H1 (cell line): ENCODE measurements around the gene LDLRAD3. TPM values are rescaled to one million over a fixed set of nuclear protein-coding genes. Genes with fewer than 3 reads are reported as not detected.

Experiments
- CTCF ChIA-PET: fragments of 300-600 bp; sonication (Branson Sonifier 250); formaldehyde crosslinking; loops from one replicate; lab custom pipeline; 2021; ENCODE audit not compliant: partially characterized antibody; lab: Charles Lee
- POLR2A ChIA-PET: fragments of 300-600 bp; sonication (Branson Sonifier 250); formaldehyde crosslinking; loops from one replicate; lab custom pipeline; 2021; ENCODE audit warnings: inconsistent platforms; ENCODE audit not compliant: partially characterized antibody; lab: Charles Lee
- DNase-seq, 2 experiments: peaks; one replicate each; pipeline versions ENCODE4 v3.0.0 to v3.0.0-alpha.2; 2010 to 2022; ENCODE audit warnings: low spot score in 2 of 2, low read depth in 1 of 2, mixed read lengths in 1 of 2
- FAIRE-seq: peaks from 2 replicates; lab custom pipeline; 2011; peaks lifted over from hg19 to GRCh38; lab: Jason Lieb, UNC
- H2AFZ ChIP-seq: 2 replicates; pipeline ENCODE4 v1.8.1; 2012; ENCODE audit warnings: low read length, inconsistent platforms
- H2AK5ac ChIP-seq: 2 replicates; pipeline ENCODE4 v1.6.1; 2013; ENCODE audit warnings: low read depth, low read length
- H2BK120ac ChIP-seq: replicated peaks from 2 replicates; pipeline ENCODE3; 2013; ENCODE audit warnings: low read depth, low read length, inconsistent platforms
- H2BK12ac ChIP-seq: 2 replicates; pipeline ENCODE4 v1.6.1; 2013; ENCODE audit warnings: low read depth, low read length
- H2BK15ac ChIP-seq: 2 replicates; pipeline ENCODE4 v1.6.1; 2013; ENCODE audit warnings: low read length
- H2BK20ac ChIP-seq: 2 replicates; pipeline ENCODE4 v1.6.1; 2013; ENCODE audit warnings: low read length
- H2BK5ac ChIP-seq: 2 replicates; pipeline ENCODE4 v1.6.1; 2013; ENCODE audit warnings: low read depth, low read length
- H3K14ac ChIP-seq: 2 replicates; pipeline ENCODE4 v1.6.1; 2013; ENCODE audit warnings: inconsistent platforms; ENCODE audit not compliant: insufficient read length
- H3K18ac ChIP-seq: 2 replicates; pipeline ENCODE4 v1.6.1; 2013; ENCODE audit warnings: low read length; ENCODE audit errors: extremely low read depth
- H3K23ac ChIP-seq: 2 replicates; pipeline ENCODE4 v1.6.1; 2013; ENCODE audit warnings: inconsistent platforms; ENCODE audit not compliant: insufficient read length
- H3K23me2 ChIP-seq: 2 replicates; pipeline ENCODE4 v1.6.1; 2013; ENCODE audit warnings: low read depth, low read length
- H3K27ac ChIP-seq: 2 replicates; pipeline ENCODE4 v1.6.1; 2011; ENCODE audit warnings: low read depth, low read length, inconsistent platforms
- H3K27me3 ChIP-seq, 4 experiments: replicated peaks in 1 of 4; 1 replicate in 1 of 4; 2 replicates in 3 of 4; pipeline versions ENCODE4 v1.6.1 to v1.8.1; 2011 to 2013; ENCODE audit warnings: low read length in 3 of 4, mild to moderate bottlenecking in 3 of 4, inconsistent platforms in 2 of 4, mixed read lengths in 2 of 4, moderate library complexity in 1 of 4; ENCODE audit not compliant: control insufficient read depth in 3 of 4, insufficient read depth in 3 of 4; ENCODE audit errors: extremely low read depth in 1 of 4
- H3K36me3 ChIP-seq, 4 experiments: 2 replicates each; pipeline versions ENCODE4 v1.6.1 to v1.8.1; 2011 to 2013; ENCODE audit warnings: mild to moderate bottlenecking in 4 of 4, low read length in 3 of 4, moderate library complexity in 2 of 4, control low read depth in 1 of 4, inconsistent platforms in 1 of 4; ENCODE audit not compliant: insufficient read depth in 4 of 4, control insufficient read depth in 2 of 4
- H3K4ac ChIP-seq: replicated peaks from 2 replicates; pipeline ENCODE3; 2013; ENCODE audit warnings: low read length, low read depth, mixed read lengths, inconsistent platforms; ENCODE audit not compliant: insufficient read length
- H3K4me1 ChIP-seq, 4 experiments: replicated peaks in 1 of 4; 1 replicate in 1 of 4; 2 replicates in 3 of 4; pipeline versions ENCODE4 v1.6.1 to v1.8.1; 2011 to 2013; ENCODE audit warnings: low read length in 3 of 4, inconsistent platforms in 2 of 4, mixed read lengths in 1 of 4; ENCODE audit not compliant: insufficient read depth in 4 of 4, control insufficient read depth in 3 of 4
- H3K4me2 ChIP-seq, 2 experiments: 2 replicates each; pipeline versions ENCODE4 v1.6.1 to v1.8.1; 2011 to 2013; ENCODE audit warnings: low read depth in 2 of 2, low read length in 2 of 2, control low read depth in 1 of 2, inconsistent platforms in 1 of 2, mild to moderate bottlenecking in 1 of 2; ENCODE audit not compliant: insufficient read depth in 1 of 2
- H3K4me3 ChIP-seq, 4 experiments: fragments of 200-600, 300-600 bp in 1 of 4; sonication (generic), shearing (Covaris generic), sonication (Bioruptor Twin) in 1 of 4; 2 replicates each; pipeline versions ENCODE4 v1.5.1 to v1.8.1; 2011 to 2016; ENCODE audit warnings: low read length in 4 of 4, low read depth in 3 of 4, control low read depth in 2 of 4, inconsistent platforms in 2 of 4, mild to moderate bottlenecking in 2 of 4, mixed read lengths in 1 of 4, moderate library complexity in 1 of 4; ENCODE audit not compliant: insufficient read depth in 2 of 4; ENCODE audit errors: extremely low read depth in 1 of 4
- H3K56ac ChIP-seq: replicated peaks from 2 replicates; pipeline ENCODE3; 2013; ENCODE audit warnings: low read depth, mild to moderate bottlenecking, mixed read lengths, low read length, inconsistent platforms; ENCODE audit not compliant: insufficient read length
- H3K79me1 ChIP-seq: 2 replicates; pipeline ENCODE4 v1.6.1; 2013; ENCODE audit warnings: low read depth, low read length, control low read depth
- H3K79me2 ChIP-seq, 2 experiments: 2 replicates each; pipeline versions ENCODE4 v1.6.1 to v1.8.1; 2012 to 2013; ENCODE audit warnings: low read length in 2 of 2, mild to moderate bottlenecking in 2 of 2, inconsistent platforms in 1 of 2; ENCODE audit not compliant: insufficient read depth in 2 of 2, control insufficient read depth in 1 of 2
- H3K9ac ChIP-seq, 4 experiments: replicated peaks in 1 of 4; 1 replicate in 1 of 4; 2 replicates in 3 of 4; pipeline versions ENCODE4 v1.6.1 to v1.8.1; 2011 to 2013; ENCODE audit warnings: low read depth in 3 of 4, low read length in 3 of 4, control low read depth in 2 of 4, mild to moderate bottlenecking in 2 of 4, moderate library complexity in 2 of 4, inconsistent platforms in 1 of 4; ENCODE audit errors: extremely low read depth in 1 of 4
- H3K9me3 ChIP-seq, 2 experiments: 2 replicates each; pipeline versions ENCODE4 v1.6.1 to v1.8.1; 2012 to 2013; ENCODE audit warnings: mild to moderate bottlenecking in 2 of 2, moderate library complexity in 2 of 2, control low read depth in 1 of 2, inconsistent platforms in 1 of 2, low read depth in 1 of 2, low read length in 1 of 2, mixed read lengths in 1 of 2; ENCODE audit not compliant: insufficient read depth in 2 of 2
- H4K20me1 ChIP-seq, 2 experiments: replicated peaks in 1 of 2; 2 replicates each; pipeline versions ENCODE3 to v1.8.1; 2011 to 2013; ENCODE audit warnings: inconsistent platforms in 2 of 2, low read length in 2 of 2, mild to moderate bottlenecking in 1 of 2; ENCODE audit not compliant: insufficient read depth in 2 of 2, control insufficient read depth in 1 of 2
- H4K5ac ChIP-seq: 2 replicates; pipeline ENCODE4 v1.6.1; 2013; ENCODE audit warnings: low read length, low read depth, mixed read lengths, inconsistent platforms; ENCODE audit not compliant: insufficient read length
- H4K8ac ChIP-seq: 2 replicates; pipeline ENCODE4 v1.8.0; 2013; ENCODE audit warnings: mild to moderate bottlenecking, moderate library complexity, low read length, inconsistent platforms; ENCODE audit not compliant: insufficient read depth; ENCODE audit errors: extremely low read depth
- H4K91ac ChIP-seq: replicated peaks from 2 replicates; pipeline ENCODE3; 2013; ENCODE audit warnings: low read length, mixed read lengths, inconsistent platforms; ENCODE audit not compliant: insufficient read length
- CBX5 ChIP-seq: fragments of 300-800, 300-1000 bp; sonication (generic); IDR thresholded peaks from 2 replicates; pipeline ENCODE4 v1.7.1; 2016; ENCODE audit warnings: antibody characterized with exemption, low read length, low read depth
- EGR1 ChIP-seq: IDR thresholded peaks from 2 replicates; pipeline ENCODE4 v1.6.1; 2011; ENCODE audit warnings: low read depth, low read length, borderline replicate concordance
- GABPA ChIP-seq: IDR thresholded peaks from 2 replicates; pipeline ENCODE4 v1.6.1; 2011; ENCODE audit warnings: mild to moderate bottlenecking, low read length, moderate library complexity, borderline replicate concordance; ENCODE audit not compliant: insufficient read depth
- GTF2F1 ChIP-seq: IDR thresholded peaks from 2 replicates; pipeline ENCODE4 v1.6.1; 2012; ENCODE audit warnings: low read depth, low read length, improper control_type of control experiment, borderline replicate concordance
- KDM4A ChIP-seq: IDR thresholded peaks from one replicate; pipeline ENCODE4 v1.7.1; 2012; ENCODE audit warnings: low read depth, mild to moderate bottlenecking, moderate library complexity, low read length, inconsistent platforms; ENCODE audit not compliant: severe bottlenecking
- MAFK ChIP-seq: IDR thresholded peaks from 2 replicates; pipeline ENCODE4 v1.6.1; 2012; ENCODE audit warnings: low read depth, mild to moderate bottlenecking, improper control_type of control experiment, low read length
- MAX ChIP-seq: IDR thresholded peaks from 2 replicates; pipeline ENCODE4 v1.6.1; 2012; ENCODE audit warnings: inconsistent platforms
- POU5F1 ChIP-seq: IDR thresholded peaks from 2 replicates; pipeline ENCODE4 v1.6.1; 2011; ENCODE audit warnings: low read depth, mild to moderate bottlenecking, low read length, moderate library complexity
- RBBP5 ChIP-seq: IDR thresholded peaks from 2 replicates; pipeline ENCODE4 v1.7.1; 2012; ENCODE audit warnings: low read depth, mild to moderate bottlenecking, inconsistent platforms, low read length, moderate library complexity, borderline replicate concordance
- RNF2 ChIP-seq: fragments of 200-900, 300-1000 bp; sonication (generic); IDR thresholded peaks from 2 replicates; pipeline ENCODE4 v1.7.1; 2016; ENCODE audit warnings: borderline replicate concordance, low read depth, mild to moderate bottlenecking, antibody characterized with exemption, low read length; ENCODE audit not compliant: poor library complexity, severe bottlenecking; ENCODE audit errors: missing control alignments
- SIRT6 ChIP-seq: IDR thresholded peaks from one replicate; pipeline ENCODE4 v1.7.1; 2012; ENCODE audit warnings: low read length, inconsistent platforms
- SRF ChIP-seq: IDR thresholded peaks from 2 replicates; pipeline ENCODE4 v1.6.1; 2011; ENCODE audit warnings: mild to moderate bottlenecking, low read depth, low read length, moderate library complexity
- SUZ12 ChIP-seq: fragments of 200-600 bp; sonication (generic); IDR thresholded peaks from 2 replicates; pipeline ENCODE4 v1.6.1; 2012; ENCODE audit warnings: mild to moderate bottlenecking, inconsistent platforms, low read length, moderate library complexity, mixed read lengths
- WGBS, 2 experiments: shearing (Covaris generic) in 1 of 2; methylation state at CpG; one replicate each; pipeline versions ENCODE4 v1.1.6 to v1.1.7; 2013 to 2015; ENCODE audit warnings: low lambda C conversion rate in 2 of 2, mixed read lengths in 2 of 2, inconsistent platforms in 1 of 2, low coverage in 1 of 2, missing lambda C conversion rate in 1 of 2; ENCODE audit not compliant: insufficient replicate concordance in 2 of 2, insufficient coverage in 1 of 2, insufficient read length in 1 of 2; ENCODE audit errors: extremely low coverage in 1 of 2, missing lambda C conversion rate in 1 of 2; 5-methylcytosine and 5-hydroxymethylcytosine counted together
- polyA plus RNA-seq, 7 experiments: library from polyadenylated mRNA; depleted of rRNA in 3 of 7; stranded (reverse) in 5 of 7; unstranded in 2 of 7; fragments of >200 nt in 5 of 7; fragments of 200-250 nt in 2 of 7; gene quantifications; 1 replicate in 5 of 7; 2 replicates in 1 of 7; 4 replicates in 1 of 7; pipeline versions ENCODE4 v1.2.1 to v1.2.3, GENCODE V29; 2011 to 2013; ENCODE audit warnings: missing spikeins in 2 of 7, mixed read lengths in 2 of 7
- total RNA-seq: library from RNA; stranded (reverse); fragmentation: NEBNext Ultra II Directional; extraction: Animal tissue kit (Norgen Biotek cat#: 25700); gene quantifications from 2 replicates; pipeline ENCODE4 v1.2.1, GENCODE V29; 2021

The LDLRAD3 gene
- total and polyA plus RNA-seq, 2 of the 8 experiments (the other 6 are each of a cell fraction or from before 2014, with no cell fraction given): 18.6 to 22.8 TPM

- H3K27ac ChIP-seq: no peak overlapping the region
- DNase-seq (no peak), FAIRE-seq (no peak)
- no peak overlapping the region for H3K4ac ChIP-seq
- 96% methylated on average over 4 of the region's 4 CpGs; no CpG with 5 or more reads in 1 of the 2 experiments for WGBS, 2 experiments
- no peak overlapping the region for H2BK12ac ChIP-seq
- H2AFZ ChIP-seq: no peak overlapping the region
- no peak overlapping the region for H2AK5ac ChIP-seq
- no peak overlapping the region for H3K18ac ChIP-seq
- no peak overlapping the region for H2BK20ac ChIP-seq
- no peak overlapping the region for H4K8ac ChIP-seq
- H4K5ac ChIP-seq: no peak overlapping the region
- H3K4me3 ChIP-seq: no peak overlapping the region
- no peak overlapping the region for H3K56ac ChIP-seq
- no peaks in the 10 kb centered on the region for H3K27me3 ChIP-seq
- no peak overlapping the region for H2BK5ac ChIP-seq
- H3K9ac ChIP-seq: no peak overlapping the region
- ChIA-PET CTCF (interaction anchor here (3.7 kb wide), 1 partner anchor 195 kb away, joined by 13 read pairs; no protein-coding TSS in a partner anchor), POLR2A (interaction anchor here (0.6 kb wide), 1 partner anchor 1805 kb away, joined by 3 read pairs; no protein-coding TSS in a partner anchor)
- no peaks in the 10 kb centered on the region for H3K9me3 ChIP-seq
- H3K36me3 ChIP-seq: no peaks in the 10 kb centered on the region
- H2BK15ac ChIP-seq: no peak overlapping the region
- H3K79me2 ChIP-seq: peaks cover 0 to 67% of the 10 kb centered on the region in 2 experiments
- no peak overlapping the region for H3K14ac ChIP-seq
- no peak overlapping the region for H3K23ac ChIP-seq
- no peak overlapping the region for H2BK120ac ChIP-seq
- H4K91ac ChIP-seq: no peak overlapping the region
- no peak overlapping the region for H3K4me2 ChIP-seq
- peaks cover 0 to 2% of the 10 kb centered on the region in 2 experiments for H4K20me1 ChIP-seq
- peaks cover 0 to 11% (median 2%) of the 10 kb centered on the region in 4 experiments; a peak in 4 of 7 replicates for H3K4me1 ChIP-seq
- H3K79me1 ChIP-seq: peaks cover 5% of the 10 kb centered on the region; the same call in 1 of the 2 replicates
- no peaks in the 10 kb centered on the region; the same call in 1 of the 2 replicates for H3K23me2 ChIP-seq
- TF ChIP-seq SUZ12 (no peak), SIRT6 (no peak), RBBP5 (no peak), SRF (no peak), EGR1 (no peak), RNF2 (no peak), MAFK (no peak), GABPA (no peak), CBX5 (no peak), POU5F1 (no peak), GTF2F1 (no peak), MAX (no peak), KDM4A (no peak)
Measured at GRCh38 chr11:36016709-36017108, 72.8 kb downstream of the LDLRAD3 start.
